Tibial nerve (tissue), 4 donors: ENCODE measurements around the gene FAAP24. TPM values are rescaled to one million over a fixed set of nuclear protein-coding genes. Genes with fewer than 3 reads are reported as not detected.
A peak's percentile ranks its signal among the peaks of the same experiment; 100 is the strongest.
"Not testable (repeated sequence)": the region's sequence is repeated elsewhere in the genome, so short reads cannot be mapped to it uniquely, and the experiment has no call there.

Source experiments
- DNase-seq, 2 donors: peaks; one replicate each; pipeline ENCODE4 v3.0.0-alpha.2; 2019; ENCODE audit warnings: low spot score in 2 of 2
- H3K27ac ChIP-seq, 4 donors: fragments of 200-600 bp; sonication (generic) in 3 of 4; one replicate each; pipeline ENCODE4 v1.5.1; 2017 to 2019; ENCODE audit warnings: mild to moderate bottlenecking in 1 of 4
- H3K27me3 ChIP-seq, 2 donors: fragments of 200-600 bp; sonication (generic) in 1 of 2; one replicate each; pipeline versions ENCODE4 v1.5.1 to v1.6.0; 2017 to 2019
- H3K36me3 ChIP-seq, 3 donors: fragments of 200-600 bp; sonication (generic); one replicate each; pipeline ENCODE4 v1.5.1; 2018 to 2019
- H3K4me1 ChIP-seq, 4 donors: fragments of 200-600 bp; sonication (generic) in 3 of 4; one replicate each; pipeline ENCODE4 v1.5.1; 2017 to 2019
- H3K4me3 ChIP-seq, 4 donors: fragments of 200-600 bp; sonication (generic) in 3 of 4; one replicate each; pipeline ENCODE4 v1.5.1; 2017 to 2019; ENCODE audit warnings: mild to moderate bottlenecking in 1 of 4, moderate library complexity in 1 of 4
- H3K9me3 ChIP-seq, 4 donors: fragments of 200-600 bp; sonication (generic) in 3 of 4; one replicate each; pipeline ENCODE4 v1.5.1; 2017 to 2019
- CTCF ChIP-seq, 5 experiments: fragments of 200-600 bp in 3 of 5; fragments of 450-650 bp in 2 of 5; sonication (generic) in 3 of 5; IDR thresholded peaks; one replicate each; pipeline ENCODE4 v1.5.1; 2016 to 2019; ENCODE audit warnings: antibody characterized with exemption in 5 of 5, mild to moderate bottlenecking in 3 of 5, moderate library complexity in 2 of 5
- EP300 ChIP-seq, 2 donors: sonication (generic); formaldehyde crosslinking; IDR thresholded peaks; one replicate each; pipeline ENCODE4 v1.6.1; 2017; ENCODE audit warnings: antibody characterized with exemption in 2 of 2, mild to moderate bottlenecking in 1 of 2
- POLR2A ChIP-seq, 2 donors: fragments of 450-650 bp; IDR thresholded peaks; one replicate each; pipeline ENCODE4 v1.6.1; 2017; ENCODE audit warnings: antibody characterized with exemption in 2 of 2, mild to moderate bottlenecking in 2 of 2, moderate library complexity in 2 of 2
- WGBS, 2 donors: methylation state at CpG; one replicate each; pipeline ENCODE4 v1.1.5; 2018; 5-methylcytosine and 5-hydroxymethylcytosine counted together
- total RNA-seq, 4 donors: library from RNA; depleted of rRNA; stranded (reverse); fragments of >200 nt; gene quantifications; one replicate each; pipeline ENCODE4 v1.1.0, GENCODE V29; 2016

The FAAP24 gene
- total RNA-seq, 4 donors from 2014 or later: 0.90 to 5.3 (median 2.1) TPM; not detected in 1

DNA sequence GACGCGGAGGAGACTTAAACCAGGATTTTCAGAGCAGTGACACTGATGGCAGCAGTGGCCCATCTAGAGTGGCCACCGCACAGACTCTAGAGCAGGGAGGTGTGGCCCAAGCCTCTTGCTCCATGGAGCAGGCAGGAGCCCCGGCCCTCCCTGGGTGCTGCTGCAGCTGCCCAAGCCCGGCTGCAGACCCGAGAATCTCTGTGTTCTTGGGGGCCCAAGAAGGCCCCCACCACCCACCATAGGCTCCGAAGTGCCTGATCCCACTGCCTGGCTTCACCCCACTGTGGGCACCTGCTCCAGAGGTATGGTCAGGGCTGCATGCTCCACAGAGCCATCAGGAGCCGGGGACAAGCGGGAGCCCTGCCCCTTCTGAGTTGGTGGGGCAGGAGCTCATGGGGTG, 36.4 kb upstream of the FAAP24 start:
- H3K9me3 ChIP-seq: no peaks in the 10 kb centered on the region
- peaks cover 0 to 99% (median 6%) of the 10 kb centered on the region in 3 donors for H3K36me3 ChIP-seq
- WGBS, 2 donors: 89 to 94% methylated on average over 7 to 8 of the region's 9 CpGs
- H3K27ac ChIP-seq: no peak overlapping the region
- TF ChIP-seq CTCF (IDR thresholded peaks at IDR 0.05) (no peak), POLR2A (IDR thresholded peaks at IDR 0.05) (no peak), EP300 (IDR thresholded peaks at IDR 0.05) (no peak)
- H3K4me3 ChIP-seq: no peak overlapping the region
- no peaks in the 10 kb centered on the region for H3K4me1 ChIP-seq
- H3K27me3 ChIP-seq: no peaks in the 10 kb centered on the region
- no peak for DNase-seq

DNA sequence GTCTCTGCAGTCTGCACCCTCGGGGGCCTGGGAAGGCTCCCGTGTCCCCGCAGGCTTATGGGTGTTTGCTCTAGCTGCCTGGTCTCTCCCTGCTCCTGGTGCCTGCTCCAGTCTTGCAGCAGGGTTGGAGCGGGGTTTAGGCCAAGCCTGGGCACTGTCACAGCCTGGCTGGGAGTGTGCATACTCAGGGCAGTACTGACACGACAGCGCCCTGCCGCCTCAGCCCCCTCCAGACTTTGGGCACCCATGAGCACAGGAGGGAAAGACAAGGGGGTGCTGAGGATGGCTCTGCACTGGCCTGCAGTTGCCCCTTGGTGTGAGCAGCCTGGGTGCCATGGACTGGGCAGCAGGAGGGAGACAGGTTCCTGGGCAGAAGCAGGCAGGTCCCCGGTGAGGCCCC, 36.0 kb upstream of the FAAP24 start:
- WGBS, 2 donors: 96 to 97% methylated on average over 3 to 5 of the region's 8 CpGs
- no peak for DNase-seq
- Histone ChIP-seq H3K9me3 (no peaks in the 10 kb centered on the region), H3K4me3 (no peak overlapping the region), H3K27me3 (no peaks in the 10 kb centered on the region), H3K27ac (no peak overlapping the region), H3K36me3 (peaks cover 0 to 99% (median 1%) of the 10 kb centered on the region in 3 donors), H3K4me1 (no peaks in the 10 kb centered on the region)
- no peak for TF ChIP-seq CTCF (IDR thresholded peaks at IDR 0.05)
- TF ChIP-seq POLR2A (IDR thresholded peaks at IDR 0.05): no peak
- TF ChIP-seq EP300 (IDR thresholded peaks at IDR 0.05): no peak

DNA sequence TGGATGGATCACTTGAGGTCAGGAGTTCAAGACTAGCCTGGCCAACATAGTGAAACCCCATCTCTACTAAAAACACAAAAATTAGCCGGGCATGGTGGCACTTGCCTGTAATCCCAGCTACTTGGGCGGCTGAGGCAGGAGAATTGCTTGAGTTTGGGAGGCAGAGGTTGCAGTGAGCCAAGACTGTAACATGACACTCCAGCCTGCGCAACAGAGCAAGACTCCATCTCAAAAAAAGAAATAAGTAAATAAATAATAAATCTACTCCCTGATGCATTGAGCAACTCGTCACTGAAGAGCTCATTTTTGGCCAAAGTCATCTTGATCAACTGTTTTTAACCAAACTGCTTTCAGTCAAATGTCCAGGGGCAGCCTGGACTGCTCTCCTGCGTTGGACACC, 30.8 kb upstream of the FAAP24 start:
- H3K4me3 ChIP-seq, H3K9me3 ChIP-seq, H3K4me1 ChIP-seq, DNase-seq, H3K27ac ChIP-seq, H3K27me3 ChIP-seq: not testable (repeated sequence)
- WGBS, 2 donors: 87 to 90% methylated on average over 5 of the region's 5 CpGs
- H3K36me3 ChIP-seq: peaks cover 0 to 99% (median 1%) of the 10 kb centered on the region in 3 donors

- H3K4me1 ChIP-seq: no peaks in the 10 kb centered on the region
- no peaks in the 10 kb centered on the region for H3K9me3 ChIP-seq
- no peak for DNase-seq
- peaks cover 0 to 100% (median 9%) of the 10 kb centered on the region in 3 donors for H3K36me3 ChIP-seq
- H3K4me3 ChIP-seq: no peak overlapping the region
- TF ChIP-seq EP300 (IDR thresholded peaks at IDR 0.05): no peak
- TF ChIP-seq CTCF (IDR thresholded peaks at IDR 0.05): no peak
- TF ChIP-seq POLR2A (IDR thresholded peaks at IDR 0.05): no peak
- no peaks in the 10 kb centered on the region for H3K27me3 ChIP-seq
- H3K27ac ChIP-seq: no peak overlapping the region
- WGBS, 2 donors: 82 to 84% methylated on average over 3 of the region's 3 CpGs
Measured at GRCh38 chr19:32945260-32945659, 26.8 kb upstream of the FAAP24 start.

DNA sequence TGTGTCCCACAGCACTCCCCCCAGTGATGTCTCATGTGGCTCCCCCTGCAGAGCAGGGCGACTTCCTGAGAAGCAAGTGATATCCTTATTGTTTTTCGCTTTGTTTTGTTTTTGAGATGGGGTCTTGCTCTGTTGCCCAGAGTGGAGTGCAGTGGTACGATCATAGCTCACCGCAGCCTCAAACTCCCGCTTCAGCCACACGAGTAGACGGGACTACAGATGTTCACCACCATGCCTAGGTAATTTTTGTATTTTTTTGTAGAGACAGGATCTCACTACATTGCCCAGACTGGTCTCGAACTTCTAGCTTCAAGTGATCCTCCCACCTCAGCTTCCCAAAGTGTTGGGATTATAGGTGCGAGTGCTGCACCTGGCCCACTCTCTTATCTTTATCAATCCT, 5.3 kb upstream of the FAAP24 start:
- Histone ChIP-seq H3K27me3 (no peaks in the 10 kb centered on the region), H3K4me1 (peaks cover 0 to 24% (median 8%) of the 10 kb centered on the region in 4 donors), H3K9me3 (no peaks in the 10 kb centered on the region), H3K36me3 (peaks cover 0 to 75% (median 0%) of the 10 kb centered on the region in 3 donors), H3K4me3 (no peak overlapping the region), H3K27ac (no peak overlapping the region)
- TF ChIP-seq CTCF (IDR thresholded peaks at IDR 0.05) (no peak), EP300 (IDR thresholded peaks at IDR 0.05) (no peak), POLR2A (IDR thresholded peaks at IDR 0.05) (no peak)
- 93 to 97% methylated on average over 9 of the region's 9 CpGs for WGBS, 2 donors
- no peak for DNase-seq

GRCh38 chr19:32969549-32969948, 2.5 kb upstream of the FAAP24 start:
- DNase-seq: no peak
- Histone ChIP-seq H3K4me3 (no peak overlapping the region), H3K9me3 (no peaks in the 10 kb centered on the region), H3K36me3 (peaks cover 0 to 47% (median 0%) of the 10 kb centered on the region in 3 donors), H3K27ac (peak overlapping the region in 2 of 4 donors; percentile 8 to 65), H3K27me3 (no peaks in the 10 kb centered on the region), H3K4me1 (peaks cover 0 to 24% (median 8%) of the 10 kb centered on the region in 4 donors)
- 59 to 82% methylated on average over 5 to 7 of the region's 10 CpGs for WGBS, 2 donors
- no peak for TF ChIP-seq EP300 (IDR thresholded peaks at IDR 0.05)
